Spleen (tissue), 11 donors: Measurements from ENCODE around the gene SYK. TPM values are rescaled to one million over a fixed set of nuclear protein-coding genes. Genes with fewer than 3 reads are reported as not detected.

ENCODE experiments used
- DNase-seq: peaks from one replicate; pipeline ENCODE4 v3.0.0-alpha.2; 2020
- H3K27ac ChIP-seq, 8 donors: fragments of 200-600 bp; sonication (generic) in 7 of 8; 1 replicate in 4 of 8; 2 replicates in 4 of 8; pipeline versions ENCODE4 v1.5.0 to v1.8.0; 2016 to 2021; ENCODE audit warnings: inconsistent platforms in 4 of 8, mild to moderate bottlenecking in 4 of 8, moderate library complexity in 1 of 8
- H3K27me3 ChIP-seq, 7 donors: fragments of 200-600 bp; sonication (generic) in 6 of 7; replicated peaks in 1 of 7; 1 replicate in 4 of 7; 2 replicates in 3 of 7; pipeline versions ENCODE4 v1.5.0 to v1.8.0; 2016 to 2021; ENCODE audit warnings: inconsistent platforms in 3 of 7, mild to moderate bottlenecking in 1 of 7
- H3K36me3 ChIP-seq, 6 donors: fragments of 200-600 bp; sonication (generic) in 5 of 6; 1 replicate in 4 of 6; 2 replicates in 2 of 6; pipeline versions ENCODE4 v1.5.0 to v1.8.0; 2016 to 2021; ENCODE audit warnings: inconsistent platforms in 2 of 6
- H3K4me1 ChIP-seq, 6 donors: fragments of 200-600 bp; sonication (generic) in 5 of 6; 1 replicate in 3 of 6; 2 replicates in 3 of 6; pipeline versions ENCODE4 v1.5.0 to v1.8.0; 2016 to 2021; ENCODE audit warnings: inconsistent platforms in 3 of 6
- H3K4me3 ChIP-seq, 8 donors: fragments of 200-600 bp; sonication (generic) in 7 of 8; 1 replicate in 4 of 8; 2 replicates in 4 of 8; pipeline versions ENCODE4 v1.5.0 to v1.8.0; 2016 to 2021; ENCODE audit warnings: inconsistent platforms in 4 of 8, mild to moderate bottlenecking in 4 of 8, moderate library complexity in 2 of 8
- H3K9me3 ChIP-seq, 8 donors: fragments of 200-600 bp; sonication (generic) in 7 of 8; 1 replicate in 4 of 8; 2 replicates in 4 of 8; pipeline versions ENCODE4 v1.5.0 to v1.8.0; 2016 to 2021; ENCODE audit warnings: inconsistent platforms in 4 of 8
- CTCF ChIP-seq, 11 experiments: fragments of 200-600 bp in 7 of 11; fragments of 450-650 bp in 4 of 11; sonication (generic) in 4 of 11; IDR thresholded peaks in 8 of 11; conservative IDR thresholded peaks in 3 of 11; 1 replicate in 7 of 11; 2 replicates in 4 of 11; pipeline versions ENCODE4 v1.4.0 to v1.8.0; 2016 to 2021; ENCODE audit warnings: antibody characterized with exemption in 11 of 11, inconsistent platforms in 4 of 11, mild to moderate bottlenecking in 1 of 11
- POLR2A ChIP-seq, 3 donors: fragments of 450-650 bp; IDR thresholded peaks; one replicate each; pipeline ENCODE4 v1.5.1; 2017; ENCODE audit warnings: antibody characterized with exemption in 3 of 3, mild to moderate bottlenecking in 1 of 3
- POLR2AphosphoS5 ChIP-seq, 3 donors: sonication (generic); formaldehyde crosslinking; IDR thresholded peaks; one replicate each; pipeline ENCODE4 v1.5.1; 2017; ENCODE audit warnings: antibody characterized with exemption in 3 of 3
- WGBS, 5 donors: extraction: QIAGEN DNeasy Blood & Tissue Kit in 3 of 5; methylation state at CpG; one replicate each; pipeline versions ENCODE4 v1.1.5 to v1.1.7; 2013 to 2018; 5-methylcytosine and 5-hydroxymethylcytosine counted together
- intact Hi-C: fragments of 100-400 bp; cut with DNase I; formaldehyde crosslinking; loops from one replicate; pipeline ENCODE4 v1.15.0; 2023; ENCODE audit warnings: low total_unique reads
- polyA plus RNA-seq, 3 donors: library from polyadenylated mRNA; stranded (reverse); fragments of 200-250 nt; gene quantifications; one replicate each; pipeline ENCODE4 v1.2.1, GENCODE V29; 2013
- total RNA-seq, 7 donors: library from RNA; depleted of rRNA in 3 of 7; stranded (reverse); fragments of >200 nt in 3 of 7; fragmentation: NEBNext Ultra II Directional in 4 of 7; extraction: Animal tissue kit (Norgen Biotek cat#: 25700) in 4 of 7; gene quantifications; one replicate each; pipeline versions ENCODE4 v1.1.0 to v1.2.1, GENCODE V29; 2016 to 2021
- donor health status: healthy with polysubstance abuse.
- donor health status: DM: no; HTN: no; CAD: no; lungs with moderate emphysema.
- donor health status: DM: no; HTN: no; CAD: no.
- donor health status: Bipolar disorder and iron deficiency.
- donor health status: healthy.
- donor health status: DM: no; HTN: no; CAD: no.
- donor health status: DM: yes; HTN: yes; CAD: no.

Gene SYK
- total and polyA plus RNA-seq, 10 donors = 42.6 to 152 (median 111) TPM

DNA sequence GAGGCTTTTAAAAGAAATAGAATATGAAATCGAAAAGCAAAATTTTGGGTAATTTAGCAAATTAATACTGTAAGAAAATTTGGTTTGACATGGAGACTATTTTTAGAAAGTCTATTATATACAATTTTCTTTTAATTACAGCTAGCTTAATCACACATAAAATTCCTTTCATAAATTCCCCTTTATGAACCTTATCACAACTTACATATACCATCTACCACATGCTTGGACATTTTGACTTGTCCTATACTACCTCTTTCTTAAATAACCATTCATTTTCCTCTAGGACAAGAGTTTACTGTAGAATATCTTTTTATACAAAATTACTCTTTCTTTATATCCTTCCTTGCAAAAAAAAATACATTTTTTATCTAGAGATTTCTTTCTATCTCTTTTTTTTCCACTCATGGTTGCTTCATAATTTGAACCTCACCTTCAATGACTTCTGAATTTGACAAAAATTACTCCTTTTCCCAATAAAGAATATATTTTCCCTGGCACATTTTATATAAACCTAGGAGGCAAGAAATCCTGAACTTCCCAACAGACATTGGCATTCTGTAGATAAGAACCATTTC is 34.0 kb upstream of the SYK start:
- intact Hi-C loops = no loop called here
- TF ChIP-seq POLR2AphosphoS5 (IDR thresholded peaks at IDR 0.05) = no peak
- no peak for TF ChIP-seq CTCF (IDR thresholded peaks at IDR 0.05 in 8 of 11, conservative IDR thresholded peaks at IDR 0.05 in 3 of 11)
- no peak for TF ChIP-seq POLR2A (IDR thresholded peaks at IDR 0.05)
- Histone ChIP-seq H3K27me3 (no peaks in the 10 kb centered on the region), H3K4me1 (peaks cover 0 to 41% (median 20%) of the 10 kb centered on the region in 6 donors), H3K4me3 (no peak overlapping the region), H3K27ac (no peak overlapping the region), H3K36me3 (no peaks in the 10 kb centered on the region), H3K9me3 (peaks cover 0 to 23% (median 14%) of the 10 kb centered on the region in 8 donors)
- DNase-seq = no peak
- 80 to 94% (median 92%) methylated on average over 1 of the region's 1 CpG for WGBS, 5 donors

- Histone ChIP-seq H3K27me3 (no peaks in the 10 kb centered on the region), H3K27ac (peak overlapping the region in 6 of 8 donors; percentile 19 to 68 (median 43)), H3K4me1 (peaks cover 0 to 68% (median 43%) of the 10 kb centered on the region in 6 donors), H3K36me3 (no peaks in the 10 kb centered on the region), H3K4me3 (no peak overlapping the region), H3K9me3 (peaks cover 0 to 23% (median 14%) of the 10 kb centered on the region in 8 donors)
- 54 to 82% (median 70%) methylated on average over 2 of the region's 2 CpGs for WGBS, 5 donors
- intact Hi-C loops = no loop called here
- DNase-seq = no peak
- TF ChIP-seq POLR2AphosphoS5 (IDR thresholded peaks at IDR 0.05) = peak in 1 of 3 donors; percentile 52
- no peak for TF ChIP-seq POLR2A (IDR thresholded peaks at IDR 0.05)
Observed at GRCh38 chr9:90770182-90770738, 31.4 kb upstream of the SYK start.

DNA sequence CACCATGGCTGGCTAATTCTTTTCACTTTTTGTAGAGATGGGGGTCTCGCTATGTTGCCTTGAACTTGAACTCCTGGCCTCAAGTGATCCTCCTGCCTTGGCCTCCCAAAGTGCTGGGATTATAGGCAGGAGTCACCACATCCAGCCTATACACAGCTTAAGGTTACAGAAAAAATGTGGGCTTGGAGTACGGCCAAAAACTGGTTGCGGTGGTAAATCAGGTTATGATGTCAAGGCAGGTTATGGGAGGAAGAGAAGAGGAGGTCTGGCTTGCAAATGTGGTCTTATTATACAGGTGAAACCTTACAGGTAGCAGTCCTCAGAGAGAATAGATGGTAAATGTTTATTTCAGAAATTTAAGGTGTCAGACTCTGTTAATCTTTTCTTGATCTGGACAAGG is 30.7 kb upstream of the SYK start:
- no peak for TF ChIP-seq POLR2A (IDR thresholded peaks at IDR 0.05)
- no peak for TF ChIP-seq CTCF (IDR thresholded peaks at IDR 0.05 in 8 of 11, conservative IDR thresholded peaks at IDR 0.05 in 3 of 11)
- TF ChIP-seq POLR2AphosphoS5 (IDR thresholded peaks at IDR 0.05) = no peak
- Histone ChIP-seq H3K9me3 (peaks cover 0 to 23% (median 14%) of the 10 kb centered on the region in 8 donors), H3K36me3 (no peaks in the 10 kb centered on the region), H3K27ac (peak overlapping the region in 4 of 8 donors; percentile 29 to 48 (median 42)), H3K4me1 (peaks cover 0 to 69% (median 44%) of the 10 kb centered on the region in 6 donors), H3K27me3 (no peaks in the 10 kb centered on the region), H3K4me3 (no peak overlapping the region)
- 67 to 78% (median 73%) methylated on average over 3 of the region's 3 CpGs for WGBS, 5 donors
- DNase-seq = no peak
- intact Hi-C loops = no loop called here

- H3K27ac ChIP-seq = peak overlapping the region in 3 of 8 donors; percentile 2 to 69 (median 2)
- no peaks in the 10 kb centered on the region for H3K27me3 ChIP-seq
- TF ChIP-seq POLR2A (IDR thresholded peaks at IDR 0.05) (no peak), POLR2AphosphoS5 (IDR thresholded peaks at IDR 0.05) (no peak), CTCF (IDR thresholded peaks at IDR 0.05 in 8 of 11, conservative IDR thresholded peaks at IDR 0.05 in 3 of 11) (no peak)
- peaks cover 0 to 12% (median 7%) of the 10 kb centered on the region in 8 donors for H3K9me3 ChIP-seq
- WGBS, 5 donors = 83 to 95% (median 90%) methylated on average over 1 of the region's 1 CpG
- DNase-seq = no peak
- H3K36me3 ChIP-seq = no peaks in the 10 kb centered on the region
- peaks cover 0 to 69% (median 44%) of the 10 kb centered on the region in 6 donors for H3K4me1 ChIP-seq
- no peak overlapping the region for H3K4me3 ChIP-seq
- intact Hi-C loops = no loop called here
Observed at GRCh38 chr9:90772386-90772785, 29.2 kb upstream of the SYK start.
